H1 (cell line): Measurements from ENCODE around the gene DUOXA1. TPM values are rescaled to one million over a fixed set of nuclear protein-coding genes. Genes with fewer than 3 reads are reported as not detected.

ENCODE experiments used
- CTCF ChIA-PET: fragments of 300-600 bp; sonication (Branson Sonifier 250); formaldehyde crosslinking; loops from one replicate; lab custom pipeline; 2021; ENCODE audit not compliant: partially characterized antibody; lab: Charles Lee
- POLR2A ChIA-PET: fragments of 300-600 bp; sonication (Branson Sonifier 250); formaldehyde crosslinking; loops from one replicate; lab custom pipeline; 2021; ENCODE audit warnings: inconsistent platforms; ENCODE audit not compliant: partially characterized antibody; lab: Charles Lee
- DNase-seq, 2 experiments: peaks; one replicate each; pipeline versions ENCODE4 v3.0.0 to v3.0.0-alpha.2; 2010 to 2022; ENCODE audit warnings: low spot score in 2 of 2, low read depth in 1 of 2, mixed read lengths in 1 of 2
- FAIRE-seq: peaks from 2 replicates; lab custom pipeline; 2011; peaks lifted over from hg19 to GRCh38; lab: Jason Lieb, UNC
- H2AFZ ChIP-seq: 2 replicates; pipeline ENCODE4 v1.8.1; 2012; ENCODE audit warnings: low read length, inconsistent platforms
- H2AK5ac ChIP-seq: 2 replicates; pipeline ENCODE4 v1.6.1; 2013; ENCODE audit warnings: low read depth, low read length
- H2BK120ac ChIP-seq: replicated peaks from 2 replicates; pipeline ENCODE3; 2013; ENCODE audit warnings: low read depth, low read length, inconsistent platforms
- H2BK12ac ChIP-seq: 2 replicates; pipeline ENCODE4 v1.6.1; 2013; ENCODE audit warnings: low read depth, low read length
- H2BK15ac ChIP-seq: 2 replicates; pipeline ENCODE4 v1.6.1; 2013; ENCODE audit warnings: low read length
- H2BK20ac ChIP-seq: 2 replicates; pipeline ENCODE4 v1.6.1; 2013; ENCODE audit warnings: low read length
- H2BK5ac ChIP-seq: 2 replicates; pipeline ENCODE4 v1.6.1; 2013; ENCODE audit warnings: low read depth, low read length
- H3K14ac ChIP-seq: 2 replicates; pipeline ENCODE4 v1.6.1; 2013; ENCODE audit warnings: inconsistent platforms; ENCODE audit not compliant: insufficient read length
- H3K18ac ChIP-seq: 2 replicates; pipeline ENCODE4 v1.6.1; 2013; ENCODE audit warnings: low read length; ENCODE audit errors: extremely low read depth
- H3K23ac ChIP-seq: 2 replicates; pipeline ENCODE4 v1.6.1; 2013; ENCODE audit warnings: inconsistent platforms; ENCODE audit not compliant: insufficient read length
- H3K23me2 ChIP-seq: 2 replicates; pipeline ENCODE4 v1.6.1; 2013; ENCODE audit warnings: low read depth, low read length
- H3K27ac ChIP-seq: 2 replicates; pipeline ENCODE4 v1.6.1; 2011; ENCODE audit warnings: low read depth, low read length, inconsistent platforms
- H3K27me3 ChIP-seq, 4 experiments: replicated peaks in 1 of 4; 1 replicate in 1 of 4; 2 replicates in 3 of 4; pipeline versions ENCODE4 v1.6.1 to v1.8.1; 2011 to 2013; ENCODE audit warnings: low read length in 3 of 4, mild to moderate bottlenecking in 3 of 4, inconsistent platforms in 2 of 4, mixed read lengths in 2 of 4, moderate library complexity in 1 of 4; ENCODE audit not compliant: control insufficient read depth in 3 of 4, insufficient read depth in 3 of 4; ENCODE audit errors: extremely low read depth in 1 of 4
- H3K36me3 ChIP-seq, 4 experiments: 2 replicates each; pipeline versions ENCODE4 v1.6.1 to v1.8.1; 2011 to 2013; ENCODE audit warnings: mild to moderate bottlenecking in 4 of 4, low read length in 3 of 4, moderate library complexity in 2 of 4, control low read depth in 1 of 4, inconsistent platforms in 1 of 4; ENCODE audit not compliant: insufficient read depth in 4 of 4, control insufficient read depth in 2 of 4
- H3K4ac ChIP-seq: replicated peaks from 2 replicates; pipeline ENCODE3; 2013; ENCODE audit warnings: low read length, low read depth, mixed read lengths, inconsistent platforms; ENCODE audit not compliant: insufficient read length
- H3K4me1 ChIP-seq, 4 experiments: replicated peaks in 1 of 4; 1 replicate in 1 of 4; 2 replicates in 3 of 4; pipeline versions ENCODE4 v1.6.1 to v1.8.1; 2011 to 2013; ENCODE audit warnings: low read length in 3 of 4, inconsistent platforms in 2 of 4, mixed read lengths in 1 of 4; ENCODE audit not compliant: insufficient read depth in 4 of 4, control insufficient read depth in 3 of 4
- H3K4me2 ChIP-seq, 2 experiments: 2 replicates each; pipeline versions ENCODE4 v1.6.1 to v1.8.1; 2011 to 2013; ENCODE audit warnings: low read depth in 2 of 2, low read length in 2 of 2, control low read depth in 1 of 2, inconsistent platforms in 1 of 2, mild to moderate bottlenecking in 1 of 2; ENCODE audit not compliant: insufficient read depth in 1 of 2
- H3K4me3 ChIP-seq, 4 experiments: fragments of 200-600, 300-600 bp in 1 of 4; sonication (generic), shearing (Covaris generic), sonication (Bioruptor Twin) in 1 of 4; 2 replicates each; pipeline versions ENCODE4 v1.5.1 to v1.8.1; 2011 to 2016; ENCODE audit warnings: low read length in 4 of 4, low read depth in 3 of 4, control low read depth in 2 of 4, inconsistent platforms in 2 of 4, mild to moderate bottlenecking in 2 of 4, mixed read lengths in 1 of 4, moderate library complexity in 1 of 4; ENCODE audit not compliant: insufficient read depth in 2 of 4; ENCODE audit errors: extremely low read depth in 1 of 4
- H3K56ac ChIP-seq: replicated peaks from 2 replicates; pipeline ENCODE3; 2013; ENCODE audit warnings: low read depth, mild to moderate bottlenecking, mixed read lengths, low read length, inconsistent platforms; ENCODE audit not compliant: insufficient read length
- H3K79me1 ChIP-seq: 2 replicates; pipeline ENCODE4 v1.6.1; 2013; ENCODE audit warnings: low read depth, low read length, control low read depth
- H3K79me2 ChIP-seq, 2 experiments: 2 replicates each; pipeline versions ENCODE4 v1.6.1 to v1.8.1; 2012 to 2013; ENCODE audit warnings: low read length in 2 of 2, mild to moderate bottlenecking in 2 of 2, inconsistent platforms in 1 of 2; ENCODE audit not compliant: insufficient read depth in 2 of 2, control insufficient read depth in 1 of 2
- H3K9ac ChIP-seq, 4 experiments: replicated peaks in 1 of 4; 1 replicate in 1 of 4; 2 replicates in 3 of 4; pipeline versions ENCODE4 v1.6.1 to v1.8.1; 2011 to 2013; ENCODE audit warnings: low read depth in 3 of 4, low read length in 3 of 4, control low read depth in 2 of 4, mild to moderate bottlenecking in 2 of 4, moderate library complexity in 2 of 4, inconsistent platforms in 1 of 4; ENCODE audit errors: extremely low read depth in 1 of 4
- H3K9me3 ChIP-seq, 2 experiments: 2 replicates each; pipeline versions ENCODE4 v1.6.1 to v1.8.1; 2012 to 2013; ENCODE audit warnings: mild to moderate bottlenecking in 2 of 2, moderate library complexity in 2 of 2, control low read depth in 1 of 2, inconsistent platforms in 1 of 2, low read depth in 1 of 2, low read length in 1 of 2, mixed read lengths in 1 of 2; ENCODE audit not compliant: insufficient read depth in 2 of 2
- H4K20me1 ChIP-seq, 2 experiments: replicated peaks in 1 of 2; 2 replicates each; pipeline versions ENCODE3 to v1.8.1; 2011 to 2013; ENCODE audit warnings: inconsistent platforms in 2 of 2, low read length in 2 of 2, mild to moderate bottlenecking in 1 of 2; ENCODE audit not compliant: insufficient read depth in 2 of 2, control insufficient read depth in 1 of 2
- H4K5ac ChIP-seq: 2 replicates; pipeline ENCODE4 v1.6.1; 2013; ENCODE audit warnings: low read length, low read depth, mixed read lengths, inconsistent platforms; ENCODE audit not compliant: insufficient read length
- H4K8ac ChIP-seq: 2 replicates; pipeline ENCODE4 v1.8.0; 2013; ENCODE audit warnings: mild to moderate bottlenecking, moderate library complexity, low read length, inconsistent platforms; ENCODE audit not compliant: insufficient read depth; ENCODE audit errors: extremely low read depth
- H4K91ac ChIP-seq: replicated peaks from 2 replicates; pipeline ENCODE3; 2013; ENCODE audit warnings: low read length, mixed read lengths, inconsistent platforms; ENCODE audit not compliant: insufficient read length
- EGR1 ChIP-seq: IDR thresholded peaks from 2 replicates; pipeline ENCODE4 v1.6.1; 2011; ENCODE audit warnings: low read depth, low read length, borderline replicate concordance
- EZH2 ChIP-seq: fragments of 200-600 bp; sonication (generic); IDR thresholded peaks from 2 replicates; pipeline ENCODE4 v1.7.1; 2012; ENCODE audit warnings: low read depth, mild to moderate bottlenecking, moderate library complexity, low read length, inconsistent platforms; ENCODE audit not compliant: severe bottlenecking
- KDM5A ChIP-seq: fragments of 200-600 bp; IDR thresholded peaks from 2 replicates; pipeline ENCODE4 v1.7.1; 2012; ENCODE audit warnings: mild to moderate bottlenecking, low read length, inconsistent platforms, mixed read lengths
- POLR2A ChIP-seq, 2 experiments: IDR thresholded peaks; 1 replicate in 1 of 2; 2 replicates in 1 of 2; pipeline ENCODE4 v1.6.1; 2011; ENCODE audit warnings: low read depth in 2 of 2, low read length in 2 of 2, mild to moderate bottlenecking in 2 of 2; ENCODE audit errors: control extremely low read depth in 1 of 2
- SIN3A ChIP-seq, 2 experiments: IDR thresholded peaks in 1 of 2; conservative IDR thresholded peaks in 1 of 2; 2 replicates each; pipeline ENCODE4 v1.6.1; 2011 to 2012; ENCODE audit warnings: low read length in 2 of 2, improper control_type of control experiment in 1 of 2, low read depth in 1 of 2, mild to moderate bottlenecking in 1 of 2
- SUZ12 ChIP-seq: fragments of 200-600 bp; sonication (generic); IDR thresholded peaks from 2 replicates; pipeline ENCODE4 v1.6.1; 2012; ENCODE audit warnings: mild to moderate bottlenecking, inconsistent platforms, low read length, moderate library complexity, mixed read lengths
- WGBS, 2 experiments: shearing (Covaris generic) in 1 of 2; methylation state at CpG; one replicate each; pipeline versions ENCODE4 v1.1.6 to v1.1.7; 2013 to 2015; ENCODE audit warnings: low lambda C conversion rate in 2 of 2, mixed read lengths in 2 of 2, inconsistent platforms in 1 of 2, low coverage in 1 of 2, missing lambda C conversion rate in 1 of 2; ENCODE audit not compliant: insufficient replicate concordance in 2 of 2, insufficient coverage in 1 of 2, insufficient read length in 1 of 2; ENCODE audit errors: extremely low coverage in 1 of 2, missing lambda C conversion rate in 1 of 2; 5-methylcytosine and 5-hydroxymethylcytosine counted together
- long read RNA-seq, 2 experiments: library from RNA in 1 of 2; library from capped mRNA in 1 of 2; stranded (forward); transcript quantifications; one replicate each; pipeline ENCODE4 v2.0.0, GENCODE V29; 2021; ENCODE audit warnings: inconsistent platforms in 1 of 2
- polyA minus RNA-seq, 3 experiments: library from RNA; depleted of rRNA, polyadenylated mRNA; stranded (reverse); fragments of >200 nt; gene quantifications; 1 replicate in 2 of 3; 2 replicates in 1 of 3; pipeline ENCODE4 v1.2.3, GENCODE V29; 2011
- polyA plus RNA-seq, 7 experiments: library from polyadenylated mRNA; depleted of rRNA in 3 of 7; stranded (reverse) in 5 of 7; unstranded in 2 of 7; fragments of >200 nt in 5 of 7; fragments of 200-250 nt in 2 of 7; gene quantifications; 1 replicate in 5 of 7; 2 replicates in 1 of 7; 4 replicates in 1 of 7; pipeline versions ENCODE4 v1.2.1 to v1.2.3, GENCODE V29; 2011 to 2013; ENCODE audit warnings: missing spikeins in 2 of 7, mixed read lengths in 2 of 7
- total RNA-seq: library from RNA; stranded (reverse); fragmentation: NEBNext Ultra II Directional; extraction: Animal tissue kit (Norgen Biotek cat#: 25700); gene quantifications from 2 replicates; pipeline ENCODE4 v1.2.1, GENCODE V29; 2021
- TF ChIP-seq, protein P1 (sequence below): IDR thresholded peaks from 2 replicates; pipeline ENCODE4 v1.6.1; 2012; ENCODE audit warnings: inconsistent platforms

DUOXA1 gene, protein sequence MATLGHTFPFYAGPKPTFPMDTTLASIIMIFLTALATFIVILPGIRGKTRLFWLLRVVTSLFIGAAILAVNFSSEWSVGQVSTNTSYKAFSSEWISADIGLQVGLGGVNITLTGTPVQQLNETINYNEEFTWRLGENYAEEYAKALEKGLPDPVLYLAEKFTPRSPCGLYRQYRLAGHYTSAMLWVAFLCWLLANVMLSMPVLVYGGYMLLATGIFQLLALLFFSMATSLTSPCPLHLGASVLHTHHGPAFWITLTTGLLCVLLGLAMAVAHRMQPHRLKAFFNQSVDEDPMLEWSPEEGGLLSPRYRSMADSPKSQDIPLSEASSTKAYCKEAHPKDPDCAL
- not detected in 2 replicates for total RNA-seq
- 0.18 and 0.24 TPM in 2 replicates for polyA plus RNA-seq (2011; rRNA removed)
- 0.09 TPM for polyA plus RNA-seq (2011; cell fraction: cytosol; rRNA removed)
- polyA plus RNA-seq (2011; cell fraction: nucleus; rRNA removed) = 0.81 TPM
- 0.16 to 0.34 TPM in 2 of 4 replicates, not detected in the others for polyA plus RNA-seq (2012, experiment 1 of 2)
- not detected for polyA plus RNA-seq (2012, experiment 2 of 2)
- polyA plus RNA-seq (2013, experiment 1 of 2) = not detected
- polyA plus RNA-seq (2013, experiment 2 of 2) = 0.17 TPM
- 0.57 and 0.66 TPM in 2 replicates for polyA minus RNA-seq (2011; rRNA and poly(A)+ RNA removed)
- not detected for polyA minus RNA-seq (2011; cell fraction: cytosol; rRNA and poly(A)+ RNA removed)
- 0.30 TPM for polyA minus RNA-seq (2011; cell fraction: nucleus; rRNA and poly(A)+ RNA removed)
- long read RNA-seq, experiment 1 = 0 reads
- long read RNA-seq, experiment 2 = 0 reads

DNA sequence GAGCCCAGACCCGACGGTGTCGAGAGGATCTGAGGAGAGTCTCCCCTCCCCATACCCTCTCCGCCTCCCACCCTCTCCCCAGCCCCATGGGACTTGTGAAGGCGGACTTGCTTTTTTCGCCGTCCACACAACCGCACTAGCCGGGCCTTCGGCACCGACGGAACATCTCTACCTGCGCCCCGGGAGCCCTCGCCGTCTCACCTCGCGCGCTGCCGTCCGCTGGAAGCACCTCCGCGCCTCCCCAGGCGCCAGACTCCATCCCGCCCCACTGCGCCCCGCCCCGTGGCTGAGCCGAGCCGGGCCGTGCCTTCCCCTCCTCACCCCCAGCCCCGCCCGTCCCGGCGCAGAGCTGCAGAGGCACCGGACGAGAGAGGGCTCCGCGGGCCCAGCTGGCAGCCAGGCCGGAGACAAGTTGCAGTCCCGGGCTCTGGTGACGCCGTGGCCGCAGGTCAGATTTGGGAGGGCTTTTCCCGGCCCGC, at the start of gene DUOXA1, which contains the start of gene DUOX1:
DUOXA1 (minus strand) TSS at position 229 of the 479 bp plus-strand sequence. CDS start 6,865 bp downstream, outside the sequence.
DUOX1 (plus strand) TSS at position 344 of the 479 bp plus-strand sequence. CDS start 1,973 bp downstream, outside the sequence.
- Histone ChIP-seq H2BK15ac (no peak within 1 kb of the TSS), H3K79me2 (no peaks in the 10 kb centered on the region), H2BK20ac (no peak within 1 kb of the TSS), H3K14ac (no peak within 1 kb of the TSS), H3K9me3 (no peaks in the 10 kb centered on the region), H3K4me3 (peak within 1 kb of the TSS; percentile 39 to 66 (median 44)), H4K8ac (peak within 1 kb of the TSS; percentile 6), H3K4ac (no peak within 1 kb of the TSS), H3K9ac (no peak within 1 kb of the TSS), H3K36me3 (no peaks in the 10 kb centered on the region), H2AK5ac (no peak within 1 kb of the TSS), H4K91ac (no peak within 1 kb of the TSS), H3K27me3 (peaks cover 73 to 95% (median 84%) of the 10 kb centered on the region in 4 experiments), H3K56ac (no peak within 1 kb of the TSS), H2BK12ac (peak within 1 kb of the TSS; percentile 50; the same call in 1 of the 2 replicates), H3K23me2 (peaks cover 5% of the 10 kb centered on the region; the same call in 1 of the 2 replicates), H3K79me1 (no peaks in the 10 kb centered on the region), H4K20me1 (peaks cover 0 to 2% of the 10 kb centered on the region in 2 experiments), H2BK120ac (no peak within 1 kb of the TSS), H3K23ac (no peak within 1 kb of the TSS), H4K5ac (no peak within 1 kb of the TSS), H3K27ac (no peak within 1 kb of the TSS), H3K4me1 (peaks cover 0 to 6% (median 3%) of the 10 kb centered on the region in 4 experiments; a peak in 4 of 7 replicates), H2AFZ (peak within 1 kb of the TSS; percentile 14; the same call in 1 of the 2 replicates), H2BK5ac (no peak within 1 kb of the TSS), H3K4me2 (peak within 1 kb of the TSS; percentile 63 to 92), H3K18ac (peak within 1 kb of the TSS; percentile 60; the same call in 1 of the 2 replicates)
- FAIRE-seq (no peak), DNase-seq (peak in 1 of 2 experiments; percentile 79)
- 7% methylated on average over 16 of the region's 46 CpGs; no CpG with 5 or more reads in 1 of the 2 experiments for WGBS, 2 experiments
- ChIA-PET CTCF (interaction anchor here (1.0 to 7.9 kb wide), 6 partner anchors 9 to 72 kb away, joined by 3 to 45 read pairs (median 7); partner anchors contain the start of genes DUOX2 and DUOXA2), POLR2A (interaction anchor here (1.1 to 1.6 kb wide), 3 partner anchors 13 to 57 kb away, joined by 3 to 6 read pairs (median 4); no protein-coding TSS in a partner anchor)
- TF ChIP-seq POLR2A (IDR thresholded peaks at IDR 0.05; ENCODE audit: control extremely low read depth in 1 of 2, low read depth in 2 of 2, low read length in 2 of 2) (no peak), SUZ12 (peak; percentile 53), KDM5A (no peak), EGR1 (0 out of 2 replicates have a peak, but pooled peaks have one; percentile 11), EZH2 (peak; percentile 51), SIN3A (conservative IDR thresholded peaks at IDR 0.05 in 1 of 2, IDR thresholded peaks at IDR 0.05 in 1 of 2; ENCODE audit: low read depth in 1 of 2, low read length in 2 of 2) (0 out of 4 replicates have a peak, but pooled peaks of 1 of the 2 experiments have one; percentile 10)
- TF ChIP-seq, protein P1, sequence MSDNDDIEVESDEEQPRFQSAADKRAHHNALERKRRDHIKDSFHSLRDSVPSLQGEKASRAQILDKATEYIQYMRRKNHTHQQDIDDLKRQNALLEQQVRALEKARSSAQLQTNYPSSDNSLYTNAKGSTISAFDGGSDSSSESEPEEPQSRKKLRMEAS = 0 out of 2 replicates have a peak, but pooled peaks have one; percentile 4
